Esophagus squamous epithelium (tissue), 4 donors: ENCODE results near the gene NUMBL.

ENCODE experiments used
- CTCF ChIP-seq, 6 experiments: fragments of 450-650 bp in 4 of 6; fragments of 200-600 bp in 2 of 6; sonication (generic) in 2 of 6; IDR thresholded peaks; one replicate each; pipeline ENCODE4 v1.5.1; 2016 to 2019; ENCODE audit warnings: antibody characterized with exemption in 6 of 6, mild to moderate bottlenecking in 4 of 6, moderate library complexity in 4 of 6
- POLR2A ChIP-seq, 4 donors: fragments of 450-650 bp; IDR thresholded peaks; one replicate each; pipeline ENCODE4 v1.6.1; 2017; ENCODE audit warnings: antibody characterized with exemption in 4 of 4, mild to moderate bottlenecking in 4 of 4, moderate library complexity in 3 of 4

GRCh38 chr19:40666803-40667438 is 23.5 kb downstream of the NUMBL start:
- TF ChIP-seq POLR2A (IDR thresholded peaks at IDR 0.05): no peak
- no peak for TF ChIP-seq CTCF (IDR thresholded peaks at IDR 0.05)
